Lower leg skin (tissue), 4 donors: ENCODE measurements around the gene TBC1D24. TPM values are rescaled to one million over a fixed set of nuclear protein-coding genes. Genes with fewer than 3 reads are reported as not detected.

Experiments used
- DNase-seq, 2 donors: peaks; one replicate each; pipeline ENCODE4 v3.0.0-alpha.2; 2019; ENCODE audit warnings: low spot score in 2 of 2
- H3K4me3 ChIP-seq: fragments of 200-600 bp; sonication (generic); 2 replicates; pipeline ENCODE4 v1.5.1; 2017; ENCODE audit warnings: mild to moderate bottlenecking, low read depth; ENCODE audit not compliant: poor library complexity, severe bottlenecking
- POLR2A ChIP-seq, 2 donors: fragments of 450-650 bp; IDR thresholded peaks; one replicate each; pipeline ENCODE4 v1.6.1; 2016 to 2017; ENCODE audit warnings: antibody characterized with exemption in 2 of 2, mild to moderate bottlenecking in 1 of 2, moderate library complexity in 1 of 2
- WGBS, 2 donors: methylation state at CpG; one replicate each; pipeline ENCODE4 v1.1.5; 2018; 5-methylcytosine and 5-hydroxymethylcytosine counted together
- intact Hi-C: fragments of 100-400 bp; cut with DNase I; formaldehyde crosslinking; loops from one replicate; pipeline ENCODE4 v1.15.0; 2023; ENCODE audit warnings: low total_unique reads
- total RNA-seq, 4 donors: library from RNA; depleted of rRNA; stranded (reverse); fragments of >200 nt; gene quantifications; one replicate each; pipeline ENCODE4 v1.1.0, GENCODE V29; 2016
- TF ChIP-seq, protein P1 (sequence below), 3 donors: fragments of 450-650 bp; IDR thresholded peaks; one replicate each; pipeline ENCODE4 v1.5.1; 2016; ENCODE audit warnings: antibody characterized with exemption in 3 of 3, mild to moderate bottlenecking in 3 of 3, moderate library complexity in 2 of 3

TBC1D24 gene
- total RNA-seq, 4 donors from 2014 or later, result 12.1 to 19.1 (median 15.3) TPM

- no peak for TF ChIP-seq POLR2A (IDR thresholded peaks at IDR 0.05)
- TF ChIP-seq, protein P1, sequence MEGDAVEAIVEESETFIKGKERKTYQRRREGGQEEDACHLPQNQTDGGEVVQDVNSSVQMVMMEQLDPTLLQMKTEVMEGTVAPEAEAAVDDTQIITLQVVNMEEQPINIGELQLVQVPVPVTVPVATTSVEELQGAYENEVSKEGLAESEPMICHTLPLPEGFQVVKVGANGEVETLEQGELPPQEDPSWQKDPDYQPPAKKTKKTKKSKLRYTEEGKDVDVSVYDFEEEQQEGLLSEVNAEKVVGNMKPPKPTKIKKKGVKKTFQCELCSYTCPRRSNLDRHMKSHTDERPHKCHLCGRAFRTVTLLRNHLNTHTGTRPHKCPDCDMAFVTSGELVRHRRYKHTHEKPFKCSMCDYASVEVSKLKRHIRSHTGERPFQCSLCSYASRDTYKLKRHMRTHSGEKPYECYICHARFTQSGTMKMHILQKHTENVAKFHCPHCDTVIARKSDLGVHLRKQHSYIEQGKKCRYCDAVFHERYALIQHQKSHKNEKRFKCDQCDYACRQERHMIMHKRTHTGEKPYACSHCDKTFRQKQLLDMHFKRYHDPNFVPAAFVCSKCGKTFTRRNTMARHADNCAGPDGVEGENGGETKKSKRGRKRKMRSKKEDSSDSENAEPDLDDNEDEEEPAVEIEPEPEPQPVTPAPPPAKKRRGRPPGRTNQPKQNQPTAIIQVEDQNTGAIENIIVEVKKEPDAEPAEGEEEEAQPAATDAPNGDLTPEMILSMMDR (IDR thresholded peaks at IDR 0.05), result no peak
- intact Hi-C loops, result loop anchor here (1.0 to 10.0 kb wide), 2 partner anchors 159 to 266 kb away; partner anchors contain the start of gene DNASE1L2
- no peak overlapping the region for H3K4me3 ChIP-seq
- no peak for DNase-seq
- WGBS, 2 donors, result 83 to 84% methylated on average over 16 to 20 of the region's 20 CpGs
Measured at GRCh38 chr16:2500430-2500917, 25.5 kb downstream of the TBC1D24 start.

DNA sequence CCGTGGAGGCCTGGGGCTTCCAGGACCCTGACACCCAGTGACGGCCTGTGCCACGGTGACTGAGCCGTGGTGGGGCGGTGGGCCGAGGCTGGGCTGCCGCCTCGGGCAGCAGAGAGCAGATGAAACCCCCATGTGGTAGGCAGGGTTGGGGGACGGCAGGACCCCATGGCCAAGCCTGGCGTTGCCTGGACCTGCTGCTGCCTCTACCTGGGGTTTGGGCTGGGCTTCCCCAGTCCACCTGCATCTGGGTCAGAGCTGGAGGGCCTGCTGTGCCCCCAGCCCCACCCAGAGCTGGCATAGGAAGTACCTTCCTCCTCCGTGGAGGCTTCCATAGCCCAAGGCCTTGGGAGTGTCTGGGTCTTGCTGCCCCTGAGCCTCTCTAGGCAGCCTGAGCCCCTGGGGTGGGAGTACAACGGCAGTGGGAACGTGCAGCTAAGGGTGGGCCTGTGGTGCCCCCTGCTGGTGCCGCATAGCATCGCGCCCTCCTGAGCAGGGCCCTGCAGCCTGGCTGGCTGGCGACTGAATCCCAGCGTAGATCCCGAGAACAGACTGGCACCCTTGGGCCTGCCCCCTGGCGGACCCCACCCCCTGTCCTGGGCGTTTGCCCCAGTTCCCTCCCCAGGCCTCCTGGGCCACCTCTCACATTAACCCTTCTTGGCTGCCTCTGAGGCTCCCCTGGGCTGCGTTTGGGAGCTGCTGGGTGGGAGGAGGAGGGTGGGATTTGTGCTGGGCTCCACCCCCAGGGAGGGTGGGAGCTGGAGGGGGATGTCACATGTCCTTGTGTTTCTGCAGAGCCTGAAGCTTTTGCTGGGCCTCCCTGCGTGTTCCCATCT is 26.2 kb downstream of the TBC1D24 start:
- WGBS, 2 donors, result 36 to 50% methylated on average over 16 to 21 of the region's 23 CpGs
- H3K4me3 ChIP-seq, result no peak overlapping the region
- peak in 1 of 2 donors; percentile 97 for DNase-seq
- TF ChIP-seq, protein P1 (IDR thresholded peaks at IDR 0.05), result peak in 1 of 3 donors; percentile 82
- TF ChIP-seq POLR2A (IDR thresholded peaks at IDR 0.05), result no peak
- intact Hi-C loops, result loop anchor here (1.0 to 10.0 kb wide), 2 partner anchors 160 to 266 kb away; partner anchors contain the start of gene DNASE1L2

DNA sequence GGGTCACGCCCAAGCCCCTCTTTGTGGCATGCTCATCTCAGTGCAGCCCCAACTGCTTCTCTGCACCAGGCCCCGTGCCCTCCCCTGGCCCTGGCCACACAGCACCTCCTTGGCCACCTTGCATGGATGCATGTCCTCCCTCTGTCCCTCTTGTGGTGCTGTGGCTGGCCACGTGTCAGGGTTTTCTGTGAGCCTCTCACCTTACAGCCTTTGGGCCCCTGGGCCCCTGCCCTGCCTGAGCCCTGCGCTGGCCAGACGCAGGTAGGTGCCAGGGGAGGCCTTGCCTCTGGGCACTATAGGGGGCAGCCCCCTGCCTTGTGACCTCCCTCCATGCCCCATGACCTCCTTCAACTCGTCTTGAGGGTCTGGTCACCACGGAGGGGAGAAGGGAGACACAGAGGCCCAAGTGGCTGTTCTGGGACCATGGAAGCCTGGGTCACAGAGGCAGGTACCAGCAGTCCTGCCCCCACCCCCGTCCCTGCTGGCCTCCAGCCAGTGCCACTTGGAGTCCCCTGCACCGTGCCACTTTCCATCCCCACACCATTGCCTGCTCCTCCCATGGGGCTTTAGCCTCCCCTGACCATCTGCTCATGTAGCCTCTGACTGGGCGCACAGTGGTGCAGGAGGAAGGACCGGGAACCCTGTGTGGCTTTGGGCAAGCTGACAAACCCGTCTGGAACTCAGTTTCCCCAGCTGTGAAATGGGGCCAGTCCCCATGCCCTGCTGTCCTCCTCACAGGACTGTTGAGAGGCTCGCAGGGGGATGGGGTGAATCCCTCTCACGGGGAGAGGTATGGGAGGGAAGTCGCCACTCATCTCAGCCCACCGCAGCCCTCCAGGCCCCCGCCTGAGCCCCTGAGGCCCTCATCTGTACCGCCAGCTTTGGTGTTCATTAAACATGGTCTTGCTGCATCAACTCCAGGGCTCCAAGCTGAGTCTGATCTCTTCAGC is 27.3 kb downstream of the TBC1D24 start:
- no peak overlapping the region for H3K4me3 ChIP-seq
- WGBS, 2 donors, result 71 to 81% methylated on average over 15 of the region's 18 CpGs
- no peak for DNase-seq
- intact Hi-C loops, result loop anchor here (10.0 kb wide), 1 partner anchor 267 kb away; the partner anchor contains the start of gene DNASE1L2
- TF ChIP-seq, protein P1 (IDR thresholded peaks at IDR 0.05), result no peak
- no peak for TF ChIP-seq POLR2A (IDR thresholded peaks at IDR 0.05)

- no peak overlapping the region for H3K4me3 ChIP-seq
- DNase-seq, result no peak
- TF ChIP-seq, protein P1 (IDR thresholded peaks at IDR 0.05), result no peak
- no peak for TF ChIP-seq POLR2A (IDR thresholded peaks at IDR 0.05)
- 89 to 91% methylated on average over 14 of the region's 14 CpGs for WGBS, 2 donors
- intact Hi-C loops, result loop anchor here (10.0 kb wide), 1 partner anchor 271 kb away; the partner anchor contains the start of gene DNASE1L2
Measured at GRCh38 chr16:2505695-2506094, 30.8 kb downstream of the TBC1D24 start.

GRCh38 chr16:2507052-2507659 is 32.2 kb downstream of the TBC1D24 start:
- DNase-seq, result no peak
- intact Hi-C loops, result loop anchor here (10.0 kb wide), 1 partner anchor 272 kb away; the partner anchor contains the start of gene DNASE1L2
- TF ChIP-seq, protein P1 (IDR thresholded peaks at IDR 0.05), result no peak
- no peak for TF ChIP-seq POLR2A (IDR thresholded peaks at IDR 0.05)
- no peak overlapping the region for H3K4me3 ChIP-seq
- 79 to 80% methylated on average over 14 of the region's 14 CpGs for WGBS, 2 donors
